ENCODE results near the gene IL16. TPM values are rescaled to one million over a fixed set of nuclear protein-coding genes. Genes with fewer than 3 reads are reported as not detected.

Gene IL16
- total RNA-seq, 4 donors from 2014 or later, result 28.1 to 40.8 (median 37.1) TPM

DNA sequence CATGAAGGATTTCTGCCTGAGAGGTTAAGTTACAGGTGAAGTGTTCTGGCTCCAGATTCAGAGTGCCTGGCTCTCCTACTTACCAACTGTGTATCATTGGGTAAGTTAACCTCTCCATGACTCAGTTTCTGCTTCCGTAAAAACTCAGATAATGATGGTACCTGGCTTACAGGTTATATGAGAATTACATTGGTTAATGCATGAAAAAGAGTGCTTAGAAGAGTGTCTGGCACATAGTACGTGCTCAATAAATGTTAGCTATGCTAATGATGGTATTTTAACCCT lies 38.8 kb upstream of the IL16 start:
- TF ChIP-seq CTCF (IDR thresholded peaks at IDR 0.05; ENCODE audit: low read depth), result no peak

DNA sequence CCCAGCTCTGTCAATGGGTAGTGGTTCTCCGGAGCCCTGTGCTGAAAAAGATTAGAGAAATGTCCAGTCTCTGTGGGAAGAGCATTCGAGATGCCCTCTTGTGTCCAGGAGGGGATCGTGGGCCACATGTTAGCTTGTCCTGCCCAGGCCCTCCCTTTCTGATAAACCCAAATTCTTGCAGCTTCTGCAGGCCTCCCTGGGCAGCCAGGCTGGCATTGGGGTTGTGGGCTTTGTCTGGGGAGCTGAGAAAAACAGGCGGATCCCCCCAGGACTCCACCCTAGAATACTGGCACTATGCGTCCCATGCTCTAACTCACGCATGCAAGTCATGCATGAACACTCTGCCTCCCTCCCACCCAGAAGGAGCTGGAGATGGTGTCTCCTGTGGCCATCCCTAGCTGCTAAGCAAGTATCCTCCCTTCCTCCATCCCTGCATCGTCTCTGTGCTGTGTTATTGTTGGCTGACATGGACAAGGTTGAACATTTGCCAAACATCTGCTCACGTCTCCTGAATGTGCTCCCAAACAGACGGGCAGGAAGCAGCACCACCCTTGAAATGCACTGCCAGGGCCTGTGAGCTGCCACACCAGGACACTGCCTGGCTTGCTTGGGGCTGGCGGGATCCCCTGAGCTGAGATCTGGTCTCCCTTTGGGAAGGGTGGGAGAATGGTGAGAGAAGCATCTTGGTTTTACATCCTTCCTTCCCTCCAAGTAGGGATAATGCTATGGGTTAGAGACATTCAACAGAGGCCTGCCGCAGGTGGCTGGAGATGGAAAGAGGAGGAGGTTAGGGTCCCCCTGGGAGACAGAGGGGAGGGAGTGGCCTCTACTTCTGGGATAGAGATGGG lies 36.1 kb upstream of the IL16 start:
- TF ChIP-seq CTCF (IDR thresholded peaks at IDR 0.05; ENCODE audit: low read depth), result no peak

GRCh38 chr15:81161160-81161673 lies 35.5 kb upstream of the IL16 start:
- TF ChIP-seq CTCF (IDR thresholded peaks at IDR 0.05; ENCODE audit: low read depth), result no peak

- no peak for TF ChIP-seq CTCF (IDR thresholded peaks at IDR 0.05; ENCODE audit: low read depth)
These were observed 34.8 kb upstream of the IL16 start for GRCh38 chr15:81161851-81162250.

- no peak for TF ChIP-seq CTCF (IDR thresholded peaks at IDR 0.05; ENCODE audit: low read depth)
These were observed 32.5 kb upstream of the IL16 start for GRCh38 chr15:81163961-81164800.

GRCh38 chr15:81165535-81165934 lies 31.1 kb upstream of the IL16 start:
- TF ChIP-seq CTCF (IDR thresholded peaks at IDR 0.05; ENCODE audit: low read depth), result no peak

- no peak for TF ChIP-seq CTCF (IDR thresholded peaks at IDR 0.05; ENCODE audit: low read depth)
These were observed 29.9 kb upstream of the IL16 start for GRCh38 chr15:81166636-81167305.
